Activated T-helper 1 cell treated with anti-CD3 and anti-CD28 coated beads, Interleukin-2, amount 50 U/mL, for 16 hours (primary cell): ENCODE results near the gene ENTPD2.

Experiments
- DNase-seq, 2 donors: peaks; one replicate each; pipeline ENCODE4 v3.0.0-alpha.2; 2020; ENCODE audit warnings: low read depth in 1 of 2, low spot score in 1 of 2

Gene ENTPD2

GRCh38 chr9:137031904-137032640, 21.8 kb downstream of the ENTPD2 start, which contains the start of gene FUT7:
TSS of gene FUT7 (minus strand) at chr9:137032088. CDS start at chr9:137031991, 97 bp downstream.
- DNase-seq, result no peak

- DNase-seq, result no peak
Measured at GRCh38 chr9:137030538-137031527, 23.0 kb downstream of the ENTPD2 start.

- DNase-seq, result no peak
Measured at GRCh38 chr9:137030006-137030405, 23.9 kb downstream of the ENTPD2 start.

- peak; percentile 50 to 55 for DNase-seq
Measured at GRCh38 chr9:137029058-137029936, 24.6 kb downstream of the ENTPD2 start.

GRCh38 chr9:137028263-137029057, 25.4 kb downstream of the ENTPD2 start:
- peak; percentile 27 to 65 for DNase-seq

- no peak for DNase-seq
Measured at GRCh38 chr9:137027369-137028262, 26.2 kb downstream of the ENTPD2 start, which contains the start of gene ABCA2. TSS of gene ABCA2 (minus strand) at chr9:137028237. CDS start at chr9:137028140, 97 bp downstream.

GRCh38 chr9:137026828-137027227, 27.0 kb downstream of the ENTPD2 start:
- no peak for DNase-seq

GRCh38 chr9:137026384-137026783, 27.5 kb downstream of the ENTPD2 start:
- DNase-seq, result no peak

GRCh38 chr9:137025517-137025966, 28.3 kb downstream of the ENTPD2 start:
- no peak for DNase-seq

GRCh38 chr9:137023583-137023991, 30.3 kb downstream of the ENTPD2 start:
- no peak for DNase-seq

- no peak for DNase-seq
Measured at GRCh38 chr9:137023157-137023556, 30.7 kb downstream of the ENTPD2 start.

- DNase-seq, result no peak
Measured at GRCh38 chr9:137022662-137023008, 31.2 kb downstream of the ENTPD2 start.

- DNase-seq, result peak; percentile 32 to 63
Measured at GRCh38 chr9:137021979-137022661, 31.7 kb downstream of the ENTPD2 start.

- DNase-seq, result no peak
Measured at GRCh38 chr9:137021568-137021978, 32.3 kb downstream of the ENTPD2 start.

GRCh38 chr9:137020771-137021567, 32.9 kb downstream of the ENTPD2 start:
- DNase-seq, result no peak

GRCh38 chr9:137019891-137020683, 33.8 kb downstream of the ENTPD2 start:
- DNase-seq, result no peak
